Caco-2 (cell line): ENCODE measurements around the gene TGOLN2. TPM values are rescaled to one million over a fixed set of nuclear protein-coding genes. Genes with fewer than 3 reads are reported as not detected.
A peak's percentile ranks its signal among the peaks of the same experiment; 100 is the strongest.
"Not testable (repeated sequence)": the region's sequence is repeated elsewhere in the genome, so short reads cannot be mapped to it uniquely, and the experiment has no call there.

Experiments used
- BruUV-seq: library from RNA; stranded (reverse); fragments of 400-500 nt; replicated peaks from 2 replicates; lab custom pipeline; 2021; lab: Mats Ljungman, UMichigan
- CTCF ChIA-PET: fragments of 300-600 bp; sonication (Branson Sonifier 250); formaldehyde crosslinking; loops from one replicate; lab custom pipeline; 2022; ENCODE audit warnings: antibody characterized with exemption; lab: Charles Lee
- POLR2A ChIA-PET: fragments of 300-600 bp; sonication (Branson Sonifier 250); formaldehyde crosslinking; loops from one replicate; lab custom pipeline; 2022; ENCODE audit warnings: antibody characterized with exemption; lab: Charles Lee
- DNase-seq, 2 experiments: peaks; one replicate each; pipeline versions ENCODE4 v3.0.0 to v3.0.0-alpha.2; 2020 to 2022
- H3K27me3 ChIP-seq: replicated peaks from 2 replicates; pipeline ENCODE4 v1.6.0; 2011; ENCODE audit warnings: low read length; ENCODE audit not compliant: control insufficient read depth, insufficient read depth
- H3K36me3 ChIP-seq: 2 replicates; pipeline ENCODE4 v1.5.1; 2011; ENCODE audit warnings: low read length; ENCODE audit not compliant: control insufficient read depth, insufficient read depth
- H3K4me1 ChIP-seq: fragments of 250-450 bp; sonication (Bioruptor Pico); 2 replicates; pipeline ENCODE4 v1.5.1; 2020; ENCODE audit warnings: mild to moderate bottlenecking
- H3K4me3 ChIP-seq: 2 replicates; pipeline ENCODE4 v1.5.1; 2011; ENCODE audit warnings: low read depth, mild to moderate bottlenecking, control low read depth, low read length
- H3K9me3 ChIP-seq: fragments of 250-450 bp; sonication (Bioruptor Pico); 2 replicates; pipeline ENCODE4 v1.5.1; 2020; ENCODE audit warnings: mild to moderate bottlenecking, moderate library complexity
- H3K27ac Mint-ChIP-seq: one replicate; pipeline ENCODE4 v1.8.0; 2022; ENCODE audit warnings: mixed read lengths; ENCODE audit not compliant: unreplicated experiment
- H3K27me3 Mint-ChIP-seq: one replicate; pipeline ENCODE4 v1.8.0; 2022; ENCODE audit warnings: mixed read lengths; ENCODE audit not compliant: insufficient read depth, unreplicated experiment
- H3K36me3 Mint-ChIP-seq: one replicate; pipeline ENCODE4 v1.8.0; 2022; ENCODE audit warnings: mild to moderate bottlenecking, mixed read lengths; ENCODE audit not compliant: insufficient read depth, unreplicated experiment
- H3K4me1 Mint-ChIP-seq: one replicate; pipeline ENCODE4 v1.8.0; 2022; ENCODE audit warnings: low read depth, mixed read lengths; ENCODE audit not compliant: unreplicated experiment
- H3K4me3 Mint-ChIP-seq: one replicate; pipeline ENCODE4 v1.8.0; 2022; ENCODE audit warnings: mild to moderate bottlenecking, moderate library complexity, mixed read lengths; ENCODE audit not compliant: unreplicated experiment
- H3K9me3 Mint-ChIP-seq: one replicate; pipeline ENCODE4 v1.8.0; 2022; ENCODE audit warnings: mixed read lengths; ENCODE audit not compliant: unreplicated experiment
- CTCF ChIP-seq, 2 experiments: fragments of 200-600 bp in 1 of 2; IDR thresholded peaks; 1 replicate in 1 of 2; 2 replicates in 1 of 2; pipeline versions ENCODE4 v1.5.1 to v1.8.0; 2011 to 2022; ENCODE audit warnings: antibody characterized with exemption in 1 of 2, control low read depth in 1 of 2, inconsistent platforms in 1 of 2, low read depth in 1 of 2, low read length in 1 of 2, mild to moderate bottlenecking in 1 of 2, moderate library complexity in 1 of 2; ENCODE audit not compliant: insufficient read depth in 1 of 2, severe bottlenecking in 1 of 2, unreplicated experiment in 1 of 2
- intact Hi-C: fragments of 100-400 bp; cut with micrococcal nuclease; formaldehyde crosslinking; loops from one replicate; pipeline ENCODE4 v1.10.0; 2022; ENCODE audit not compliant: unreplicated experiment
- total RNA-seq: library from RNA; stranded (reverse); gene quantifications from 2 replicates; pipeline ENCODE4 v1.2.3, GENCODE V29; 2022

The TGOLN2 gene
- total RNA-seq, 1 experiment from 2014 or later: 119 TPM

- CTCF ChIA-PET: no interaction called here
- H3K4me3 ChIP-seq: no peak overlapping the region
- H3K27ac Mint-ChIP-seq: no peak overlapping the region
Observed at GRCh38 chr2:85319796-85320195, 8.0 kb downstream of the TGOLN2 start.

GRCh38 chr2:85318222-85319074 is 9.3 kb downstream of the TGOLN2 start:
- H3K4me1 ChIP-seq: no peaks in the 10 kb centered on the region
- POLR2A ChIA-PET: interaction anchor here (0.7 kb wide), 2 partner anchors 9 to 24 kb away, joined by 3 to 4 read pairs; no protein-coding TSS in a partner anchor
- H3K27me3 ChIP-seq: no peaks in the 10 kb centered on the region
- no peak for DNase-seq
- H3K27ac Mint-ChIP-seq: no peak overlapping the region
- H3K9me3 Mint-ChIP-seq: no peaks in the 10 kb centered on the region
- H3K9me3 ChIP-seq: no peaks in the 10 kb centered on the region
- intact Hi-C loops: no loop called here
- TF ChIP-seq CTCF (IDR thresholded peaks at IDR 0.05; ENCODE audit: insufficient read depth in 1 of 2, low read depth in 1 of 2, low read length in 1 of 2, severe bottlenecking in 1 of 2, unreplicated experiment in 1 of 2): no peak
- peaks cover 64% of the 10 kb centered on the region for H3K36me3 Mint-ChIP-seq
- H3K27me3 Mint-ChIP-seq: no peaks in the 10 kb centered on the region
- H3K4me1 Mint-ChIP-seq: peaks cover 7% of the 10 kb centered on the region
- H3K4me3 Mint-ChIP-seq: no peak overlapping the region
- H3K36me3 ChIP-seq: peaks cover 4% of the 10 kb centered on the region
- TSS peak; percentile 2 for BruUV-seq
- no peak overlapping the region for H3K4me3 ChIP-seq
- CTCF ChIA-PET: interaction anchor here (0.7 kb wide), 1 partner anchor 233 kb away, joined by 3 read pairs; no protein-coding TSS in a partner anchor

More at GRCh38 chr2:85319796-85320195, 8.0 kb downstream of the TGOLN2 start:
- POLR2A ChIA-PET: interaction anchor here (0.5 to 0.7 kb wide), 2 partner anchors 242 to 278 kb away, joined by 3 read pairs; partner anchors contain the start of gene GGCX
- intact Hi-C loops: no loop called here
- Mint-ChIP-seq H3K4me3 (no peak overlapping the region), H3K36me3 (peaks cover 78% of the 10 kb centered on the region), H3K4me1 (peaks cover 10% of the 10 kb centered on the region), H3K9me3 (no peaks in the 10 kb centered on the region), H3K27me3 (no peaks in the 10 kb centered on the region)
- Histone ChIP-seq H3K36me3 (peaks cover 8% of the 10 kb centered on the region), H3K9me3 (no peaks in the 10 kb centered on the region), H3K27me3 (no peaks in the 10 kb centered on the region), H3K4me1 (peaks cover 6% of the 10 kb centered on the region)
- TF ChIP-seq CTCF (IDR thresholded peaks at IDR 0.05; ENCODE audit: insufficient read depth in 1 of 2, low read depth in 1 of 2, low read length in 1 of 2, severe bottlenecking in 1 of 2, unreplicated experiment in 1 of 2): no peak
- BruUV-seq: no TSS peak
- no peak for DNase-seq

- POLR2A ChIA-PET, H3K36me3 ChIP-seq, H3K4me3 Mint-ChIP-seq, intact Hi-C loops, H3K27me3 Mint-ChIP-seq, H3K4me1 Mint-ChIP-seq, CTCF ChIA-PET, H3K4me3 ChIP-seq, BruUV-seq, H3K9me3 Mint-ChIP-seq, DNase-seq, H3K27ac Mint-ChIP-seq, H3K27me3 ChIP-seq, H3K4me1 ChIP-seq, H3K9me3 ChIP-seq: not testable (repeated sequence)
- H3K36me3 Mint-ChIP-seq: peaks cover 44% of the 10 kb centered on the region
Observed at GRCh38 chr2:85315921-85316320, 11.9 kb downstream of the TGOLN2 start.
